Measurements from ENCODE around the gene SLC8B1.

DNA sequence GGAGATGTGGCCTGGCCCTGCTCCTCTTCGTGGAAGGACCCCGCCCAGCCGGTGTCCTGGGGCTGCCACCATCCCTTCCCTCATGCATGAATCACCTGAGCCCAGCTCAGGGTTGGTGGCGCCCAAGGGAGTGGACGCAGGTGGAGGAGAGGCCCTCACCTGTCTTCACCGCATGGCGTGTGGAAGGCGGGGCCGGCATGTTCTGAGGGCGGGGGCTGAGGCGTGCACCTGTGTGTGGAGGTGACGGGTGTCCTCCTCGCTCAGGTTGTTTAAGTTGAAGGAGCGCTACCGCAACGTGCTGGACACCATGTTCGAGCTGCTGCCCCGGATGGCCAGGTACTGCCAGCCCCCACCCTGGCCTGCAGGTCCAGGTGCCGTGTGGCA is 47.0 kb downstream of the SLC8B1 start:
- TF ChIP-seq, protein P1, sequence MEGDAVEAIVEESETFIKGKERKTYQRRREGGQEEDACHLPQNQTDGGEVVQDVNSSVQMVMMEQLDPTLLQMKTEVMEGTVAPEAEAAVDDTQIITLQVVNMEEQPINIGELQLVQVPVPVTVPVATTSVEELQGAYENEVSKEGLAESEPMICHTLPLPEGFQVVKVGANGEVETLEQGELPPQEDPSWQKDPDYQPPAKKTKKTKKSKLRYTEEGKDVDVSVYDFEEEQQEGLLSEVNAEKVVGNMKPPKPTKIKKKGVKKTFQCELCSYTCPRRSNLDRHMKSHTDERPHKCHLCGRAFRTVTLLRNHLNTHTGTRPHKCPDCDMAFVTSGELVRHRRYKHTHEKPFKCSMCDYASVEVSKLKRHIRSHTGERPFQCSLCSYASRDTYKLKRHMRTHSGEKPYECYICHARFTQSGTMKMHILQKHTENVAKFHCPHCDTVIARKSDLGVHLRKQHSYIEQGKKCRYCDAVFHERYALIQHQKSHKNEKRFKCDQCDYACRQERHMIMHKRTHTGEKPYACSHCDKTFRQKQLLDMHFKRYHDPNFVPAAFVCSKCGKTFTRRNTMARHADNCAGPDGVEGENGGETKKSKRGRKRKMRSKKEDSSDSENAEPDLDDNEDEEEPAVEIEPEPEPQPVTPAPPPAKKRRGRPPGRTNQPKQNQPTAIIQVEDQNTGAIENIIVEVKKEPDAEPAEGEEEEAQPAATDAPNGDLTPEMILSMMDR (IDR thresholded peaks at IDR 0.05) = no peak
- TF ChIP-seq EZH2 (IDR thresholded peaks at IDR 0.05) (no peak), EZH2phosphoT487 (IDR thresholded peaks at IDR 0.05) (no peak)
